H1 (cell line): ENCODE measurements around the gene CCNA2. TPM values are rescaled to one million over a fixed set of nuclear protein-coding genes. Genes with fewer than 3 reads are reported as not detected.

Experiments used
- POLR2A ChIP-seq, 2 experiments: IDR thresholded peaks; 1 replicate in 1 of 2; 2 replicates in 1 of 2; pipeline ENCODE4 v1.6.1; 2011; ENCODE audit warnings: low read depth in 2 of 2, low read length in 2 of 2, mild to moderate bottlenecking in 2 of 2; ENCODE audit errors: control extremely low read depth in 1 of 2
- SIN3A ChIP-seq, 2 experiments: IDR thresholded peaks in 1 of 2; conservative IDR thresholded peaks in 1 of 2; 2 replicates each; pipeline ENCODE4 v1.6.1; 2011 to 2012; ENCODE audit warnings: low read length in 2 of 2, improper control_type of control experiment in 1 of 2, low read depth in 1 of 2, mild to moderate bottlenecking in 1 of 2
- polyA plus RNA-seq, 7 experiments: library from polyadenylated mRNA; depleted of rRNA in 3 of 7; stranded (reverse) in 5 of 7; unstranded in 2 of 7; fragments of >200 nt in 5 of 7; fragments of 200-250 nt in 2 of 7; gene quantifications; 1 replicate in 5 of 7; 2 replicates in 1 of 7; 4 replicates in 1 of 7; pipeline versions ENCODE4 v1.2.1 to v1.2.3, GENCODE V29; 2011 to 2013; ENCODE audit warnings: missing spikeins in 2 of 7, mixed read lengths in 2 of 7
- total RNA-seq: library from RNA; stranded (reverse); fragmentation: NEBNext Ultra II Directional; extraction: Animal tissue kit (Norgen Biotek cat#: 25700); gene quantifications from 2 replicates; pipeline ENCODE4 v1.2.1, GENCODE V29; 2021
- TF ChIP-seq, protein P1 (sequence below): IDR thresholded peaks from 2 replicates; pipeline ENCODE4 v1.6.1; 2011; ENCODE audit warnings: low read length, improper control_type of control experiment

CCNA2 gene
- total and polyA plus RNA-seq, 2 of the 8 experiments (the other 6 are each of a cell fraction or from before 2014, with no cell fraction given) = 42.1 to 98.6 TPM

GRCh38 chr4:121771869-121772268 is 51.8 kb downstream of the CCNA2 start (continued):
- TF ChIP-seq, protein P1, sequence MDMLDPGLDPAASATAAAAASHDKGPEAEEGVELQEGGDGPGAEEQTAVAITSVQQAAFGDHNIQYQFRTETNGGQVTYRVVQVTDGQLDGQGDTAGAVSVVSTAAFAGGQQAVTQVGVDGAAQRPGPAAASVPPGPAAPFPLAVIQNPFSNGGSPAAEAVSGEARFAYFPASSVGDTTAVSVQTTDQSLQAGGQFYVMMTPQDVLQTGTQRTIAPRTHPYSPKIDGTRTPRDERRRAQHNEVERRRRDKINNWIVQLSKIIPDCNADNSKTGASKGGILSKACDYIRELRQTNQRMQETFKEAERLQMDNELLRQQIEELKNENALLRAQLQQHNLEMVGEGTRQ = no peak
- no peak for TF ChIP-seq POLR2A (IDR thresholded peaks at IDR 0.05; ENCODE audit: control extremely low read depth in 1 of 2, low read depth in 2 of 2, low read length in 2 of 2)
- TF ChIP-seq SIN3A (conservative IDR thresholded peaks at IDR 0.05 in 1 of 2, IDR thresholded peaks at IDR 0.05 in 1 of 2; ENCODE audit: low read depth in 1 of 2, low read length in 2 of 2) = no peak
- TF ChIP-seq, all 59 proteins: peak for 0
